OCI-M2 (cell line): ENCODE data around the gene JMY.
"Not testable (repeated sequence)": the region's sequence is repeated elsewhere in the genome, so short reads cannot be mapped to it uniquely, and the experiment has no call there.

Experiments used
- DNase-seq: peaks from one replicate; lab custom pipeline; 2025; ENCODE audit not compliant: unreplicated experiment; lab: John Stamatoyannopoulos, UW

JMY gene

GRCh38 chr5:79236970-79237739 is 1.2 kb downstream of the JMY start:
- no peak for DNase-seq

- no peak for DNase-seq
Observed at GRCh38 chr5:79237740-79238560, 2.0 kb downstream of the JMY start.

- no peak for DNase-seq
Observed at GRCh38 chr5:79240561-79240960, 4.6 kb downstream of the JMY start.

- DNase-seq: no peak
Observed at GRCh38 chr5:79241535-79241979, 5.6 kb downstream of the JMY start.

GRCh38 chr5:79242242-79243039 is 6.5 kb downstream of the JMY start:
- DNase-seq: no peak

GRCh38 chr5:79243224-79243623 is 7.3 kb downstream of the JMY start:
- no peak for DNase-seq

- DNase-seq: not testable (repeated sequence)
Observed at GRCh38 chr5:79254067-79254466, 18.1 kb downstream of the JMY start.

GRCh38 chr5:79255786-79256557 is 20.0 kb downstream of the JMY start:
- no peak for DNase-seq

GRCh38 chr5:79256563-79256962 is 20.6 kb downstream of the JMY start:
- no peak for DNase-seq

- no peak for DNase-seq
Observed at GRCh38 chr5:79257314-79257713, 21.4 kb downstream of the JMY start.

GRCh38 chr5:79258801-79259200 is 22.9 kb downstream of the JMY start:
- no peak for DNase-seq

GRCh38 chr5:79259383-79259782 is 23.5 kb downstream of the JMY start:
- DNase-seq: no peak

GRCh38 chr5:79259810-79260209 is 23.9 kb downstream of the JMY start:
- DNase-seq: no peak

- no peak for DNase-seq
Observed at GRCh38 chr5:79261897-79262296, 26.0 kb downstream of the JMY start.

GRCh38 chr5:79263290-79263689 is 27.4 kb downstream of the JMY start:
- no peak for DNase-seq

GRCh38 chr5:79267180-79267579 is 31.2 kb downstream of the JMY start:
- DNase-seq: no peak

- DNase-seq: no peak
Observed at GRCh38 chr5:79269733-79270166, 33.8 kb downstream of the JMY start.

- no peak for DNase-seq
Observed at GRCh38 chr5:79273341-79273740, 37.4 kb downstream of the JMY start.

- DNase-seq: no peak
Observed at GRCh38 chr5:79284846-79285245, 48.9 kb downstream of the JMY start.

GRCh38 chr5:79285285-79285684 is 49.4 kb downstream of the JMY start:
- DNase-seq: no peak

- DNase-seq: no peak
Observed at GRCh38 chr5:79285833-79286232, 49.9 kb downstream of the JMY start.
